ENCODE data around the gene TMC3.

- TF ChIP-seq POLR2AphosphoS5 (IDR thresholded peaks at IDR 0.05; ENCODE audit: borderline replicate concordance, low read depth, low read length), result no peak
- no peak for TF ChIP-seq EZH2 (IDR thresholded peaks at IDR 0.05)
- no peak for TF ChIP-seq FOXP2 (optimal IDR thresholded peaks at IDR 0.05; ENCODE audit: control extremely low read depth, extremely low read length, insufficient read depth)
These were observed 89.6 kb downstream of the TMC3 start for GRCh38 chr15:81284256-81285031.

All from SK-N-MC (cell line).